H9 (cell line): ENCODE results near the gene CLBA1. TPM values are rescaled to one million over a fixed set of nuclear protein-coding genes. Genes with fewer than 3 reads are reported as not detected.

Experiments used
- DNase-seq: peaks from one replicate; pipeline ENCODE4 v3.0.0-alpha.2; 2017
- H2AFZ ChIP-seq: one replicate; pipeline ENCODE4 v1.6.1; 2013; ENCODE audit warnings: mild to moderate bottlenecking, low read length, control low read depth, moderate library complexity
- H2AK5ac ChIP-seq: 2 replicates; pipeline ENCODE4 v1.6.1; 2013; ENCODE audit warnings: low read length, control low read depth, mixed read lengths; ENCODE audit not compliant: insufficient read length
- H2BK120ac ChIP-seq: one replicate; pipeline ENCODE4 v1.6.1; 2013; ENCODE audit warnings: low read depth, mild to moderate bottlenecking, low read length, control low read depth, inconsistent platforms; ENCODE audit not compliant: poor library complexity, severe bottlenecking
- H2BK12ac ChIP-seq: 2 replicates; pipeline ENCODE4 v1.6.1; 2013; ENCODE audit warnings: low read length, control low read depth, mixed read lengths, low read depth; ENCODE audit not compliant: insufficient read length
- H2BK15ac ChIP-seq: 2 replicates; pipeline ENCODE4 v1.6.1; 2013; ENCODE audit warnings: low read depth, low read length, control low read depth
- H2BK20ac ChIP-seq: one replicate; pipeline ENCODE4 v1.6.1; 2013; ENCODE audit warnings: low read depth, mild to moderate bottlenecking, low read length, control low read depth, inconsistent platforms; ENCODE audit not compliant: poor library complexity, severe bottlenecking
- H2BK5ac ChIP-seq: 2 replicates; pipeline ENCODE4 v1.6.1; 2013; ENCODE audit warnings: low read length, control low read depth, mixed read lengths; ENCODE audit not compliant: insufficient read length
- H3K14ac ChIP-seq: 2 replicates; pipeline ENCODE4 v1.6.1; 2013; ENCODE audit warnings: low read length, control low read depth; ENCODE audit not compliant: insufficient read depth
- H3K18ac ChIP-seq: 2 replicates; pipeline ENCODE4 v1.6.1; 2013; ENCODE audit warnings: low read depth, mild to moderate bottlenecking, mixed read lengths, low read length, control low read depth; ENCODE audit not compliant: insufficient read length
- H3K23ac ChIP-seq: 2 replicates; pipeline ENCODE4 v1.6.1; 2013; ENCODE audit warnings: low read length, control low read depth, mixed read lengths, low read depth; ENCODE audit not compliant: insufficient read length
- H3K23me2 ChIP-seq: 2 replicates; pipeline ENCODE4 v1.6.1; 2013; ENCODE audit warnings: low read depth, mild to moderate bottlenecking, mixed read lengths, low read length, control low read depth; ENCODE audit not compliant: insufficient read length, poor library complexity, severe bottlenecking
- H3K27ac ChIP-seq: 2 replicates; pipeline ENCODE4 v1.5.1; 2013; ENCODE audit warnings: low read length, control low read depth, mixed read lengths, low read depth; ENCODE audit not compliant: insufficient read length
- H3K27me3 ChIP-seq: 2 replicates; pipeline ENCODE4 v1.6.1; 2013; ENCODE audit warnings: low read length, control low read depth, inconsistent platforms; ENCODE audit not compliant: insufficient read depth
- H3K4ac ChIP-seq: 2 replicates; pipeline ENCODE4 v1.6.1; 2013; ENCODE audit warnings: low read depth, mild to moderate bottlenecking, control low read depth, inconsistent platforms, low read length, moderate library complexity
- H3K4me1 ChIP-seq: 2 replicates; pipeline ENCODE4 v1.6.1; 2013; ENCODE audit warnings: low read length, control low read depth, inconsistent platforms; ENCODE audit not compliant: insufficient read depth
- H3K4me2 ChIP-seq: 2 replicates; pipeline ENCODE4 v1.6.1; 2013; ENCODE audit warnings: low read length, control low read depth, mixed read lengths; ENCODE audit not compliant: insufficient read length, insufficient read depth
- H3K56ac ChIP-seq: 2 replicates; pipeline ENCODE4 v1.6.1; 2013; ENCODE audit warnings: low read depth, mild to moderate bottlenecking, mixed read lengths, low read length, control low read depth; ENCODE audit not compliant: insufficient read length
- H3K79me1 ChIP-seq: 2 replicates; pipeline ENCODE4 v1.6.1; 2013; ENCODE audit warnings: low read depth, mild to moderate bottlenecking, moderate library complexity, low read length, control low read depth, inconsistent platforms; ENCODE audit not compliant: insufficient read depth, poor library complexity, severe bottlenecking
- H3K79me2 ChIP-seq: 2 replicates; pipeline ENCODE4 v1.6.1; 2013; ENCODE audit warnings: low read length, control low read depth, inconsistent platforms; ENCODE audit not compliant: insufficient read depth
- H3K9ac ChIP-seq: 2 replicates; pipeline ENCODE4 v1.6.1; 2013; ENCODE audit warnings: low read length, control low read depth, mixed read lengths; ENCODE audit not compliant: insufficient read length; ENCODE audit errors: extremely low read depth
- H3K9me3 ChIP-seq: one replicate; pipeline ENCODE4 v1.6.1; 2013; ENCODE audit warnings: low read depth, low read length, inconsistent platforms; ENCODE audit not compliant: control insufficient read depth
- H3T11ph ChIP-seq: one replicate; pipeline ENCODE4 v1.6.1; 2013; ENCODE audit warnings: mild to moderate bottlenecking, low read length, control low read depth, inconsistent platforms
- H4K20me1 ChIP-seq: one replicate; pipeline ENCODE4 v1.6.1; 2013; ENCODE audit not compliant: control insufficient read depth, insufficient read length, insufficient read depth
- H4K5ac ChIP-seq: 2 replicates; pipeline ENCODE4 v1.6.1; 2013; ENCODE audit warnings: low read depth, mild to moderate bottlenecking, mixed read lengths, low read length, control low read depth; ENCODE audit not compliant: insufficient read length
- H4K8ac ChIP-seq: replicated peaks from 2 replicates; pipeline ENCODE4 v1.6.1; 2013; ENCODE audit warnings: low read length, control low read depth, mixed read lengths, low read depth; ENCODE audit not compliant: insufficient read length
- H4K91ac ChIP-seq: 2 replicates; pipeline ENCODE4 v1.6.1; 2013; ENCODE audit warnings: low read depth, mild to moderate bottlenecking, moderate library complexity, mixed read lengths, low read length, control low read depth; ENCODE audit not compliant: insufficient read length
- H3K27ac Mint-ChIP-seq, 3 experiments: 2 replicates in 2 of 3; 3 replicates in 1 of 3; pipeline ENCODE4 v1.8.0; 2020 to 2021; ENCODE audit warnings: mixed read lengths in 3 of 3, mild to moderate bottlenecking in 1 of 3, moderate library complexity in 1 of 3
- H3K27me3 Mint-ChIP-seq: 2 replicates; pipeline ENCODE4 v1.8.0; 2021; ENCODE audit warnings: low read depth, mild to moderate bottlenecking, moderate library complexity, mixed read lengths
- H3K36me3 Mint-ChIP-seq, 3 experiments: 2 replicates in 2 of 3; 3 replicates in 1 of 3; pipeline ENCODE4 v1.8.0; 2020 to 2021; ENCODE audit warnings: low read depth in 3 of 3, mixed read lengths in 3 of 3; ENCODE audit not compliant: insufficient read depth in 1 of 3
- H3K4me1 Mint-ChIP-seq, 2 experiments: 2 replicates each; pipeline ENCODE4 v1.8.0; 2020; ENCODE audit warnings: mixed read lengths in 2 of 2
- H3K4me3 Mint-ChIP-seq, 2 experiments: 2 replicates in 1 of 2; 3 replicates in 1 of 2; pipeline ENCODE4 v1.8.0; 2020 to 2021; ENCODE audit warnings: mild to moderate bottlenecking in 2 of 2, mixed read lengths in 2 of 2, moderate library complexity in 1 of 2
- H3K9me3 Mint-ChIP-seq, 2 experiments: 2 replicates in 1 of 2; 3 replicates in 1 of 2; pipeline ENCODE4 v1.8.0; 2020; ENCODE audit warnings: mild to moderate bottlenecking in 2 of 2, mixed read lengths in 2 of 2, moderate library complexity in 1 of 2
- WGBS: extraction: QIAGEN DNeasy Blood & Tissue Kit; methylation state at CpG from one replicate; pipeline ENCODE4 v1.1.7; 2013; ENCODE audit warnings: missing lambda C conversion rate, low lambda C conversion rate, mixed read lengths; ENCODE audit not compliant: insufficient read length; ENCODE audit errors: extremely low coverage; 5-methylcytosine and 5-hydroxymethylcytosine counted together
- total RNA-seq: library from RNA; stranded (reverse); gene quantifications from 2 replicates; pipeline ENCODE4 v1.2.1, GENCODE V29; 2021
- TF ChIP-seq, protein P1 (sequence below): fragments of 200-600 bp; sonication (generic); conservative IDR thresholded peaks from 3 replicates; pipeline ENCODE4 v1.8.0; 2021; ENCODE audit warnings: antibody characterized with exemption, mild to moderate bottlenecking

The CLBA1 gene
- total RNA-seq, 1 experiment from 2014 or later = 2.4 TPM

GRCh38 chr14:105026033-105026785 is 40.6 kb downstream of the CLBA1 start:
- Mint-ChIP-seq H3K27me3 (peaks cover 28% of the 10 kb centered on the region), H3K27ac (no peak overlapping the region), H3K36me3 (peaks cover 0 to 3% (median 0%) of the 10 kb centered on the region in 3 experiments; a peak in 2 of 7 replicates), H3K4me1 (peaks cover 16 to 17% of the 10 kb centered on the region in 2 experiments), H3K4me3 (no peak overlapping the region), H3K9me3 (peaks cover 0 to 3% of the 10 kb centered on the region in 2 experiments; a peak in 2 of 5 replicates)
- Histone ChIP-seq H2AK5ac (no peak overlapping the region), H3K23ac (no peak overlapping the region), H3K27me3 (no peaks in the 10 kb centered on the region), H3K9me3 (no peaks in the 10 kb centered on the region), H3K23me2 (peaks cover 7% of the 10 kb centered on the region), H4K20me1 (no peaks in the 10 kb centered on the region), H3K79me2 (no peaks in the 10 kb centered on the region), H3K56ac (no peak overlapping the region), H2AFZ (no peak overlapping the region), H3K4me1 (no peaks in the 10 kb centered on the region), H3K4me2 (no peak overlapping the region), H3K27ac (no peak overlapping the region), H4K8ac (no peak overlapping the region), H3K9ac (no peak overlapping the region), H2BK20ac (no peak overlapping the region), H2BK12ac (no peak overlapping the region), H3K79me1 (no peaks in the 10 kb centered on the region), H4K5ac (no peak overlapping the region), H2BK120ac (no peak overlapping the region), H3K18ac (no peak overlapping the region), H4K91ac (no peak overlapping the region), H3K14ac (no peak overlapping the region), H3T11ph (no peak overlapping the region), H3K4ac (no peak overlapping the region), H2BK5ac (no peak overlapping the region), H2BK15ac (no peak overlapping the region)
- WGBS = no CpG with 5 or more reads among the region's 16 CpGs
- DNase-seq = no peak
- TF ChIP-seq, protein P1, sequence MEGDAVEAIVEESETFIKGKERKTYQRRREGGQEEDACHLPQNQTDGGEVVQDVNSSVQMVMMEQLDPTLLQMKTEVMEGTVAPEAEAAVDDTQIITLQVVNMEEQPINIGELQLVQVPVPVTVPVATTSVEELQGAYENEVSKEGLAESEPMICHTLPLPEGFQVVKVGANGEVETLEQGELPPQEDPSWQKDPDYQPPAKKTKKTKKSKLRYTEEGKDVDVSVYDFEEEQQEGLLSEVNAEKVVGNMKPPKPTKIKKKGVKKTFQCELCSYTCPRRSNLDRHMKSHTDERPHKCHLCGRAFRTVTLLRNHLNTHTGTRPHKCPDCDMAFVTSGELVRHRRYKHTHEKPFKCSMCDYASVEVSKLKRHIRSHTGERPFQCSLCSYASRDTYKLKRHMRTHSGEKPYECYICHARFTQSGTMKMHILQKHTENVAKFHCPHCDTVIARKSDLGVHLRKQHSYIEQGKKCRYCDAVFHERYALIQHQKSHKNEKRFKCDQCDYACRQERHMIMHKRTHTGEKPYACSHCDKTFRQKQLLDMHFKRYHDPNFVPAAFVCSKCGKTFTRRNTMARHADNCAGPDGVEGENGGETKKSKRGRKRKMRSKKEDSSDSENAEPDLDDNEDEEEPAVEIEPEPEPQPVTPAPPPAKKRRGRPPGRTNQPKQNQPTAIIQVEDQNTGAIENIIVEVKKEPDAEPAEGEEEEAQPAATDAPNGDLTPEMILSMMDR = no peak
